ENCODE results near the gene EEF1A1.

The EEF1A1 gene

DNA sequence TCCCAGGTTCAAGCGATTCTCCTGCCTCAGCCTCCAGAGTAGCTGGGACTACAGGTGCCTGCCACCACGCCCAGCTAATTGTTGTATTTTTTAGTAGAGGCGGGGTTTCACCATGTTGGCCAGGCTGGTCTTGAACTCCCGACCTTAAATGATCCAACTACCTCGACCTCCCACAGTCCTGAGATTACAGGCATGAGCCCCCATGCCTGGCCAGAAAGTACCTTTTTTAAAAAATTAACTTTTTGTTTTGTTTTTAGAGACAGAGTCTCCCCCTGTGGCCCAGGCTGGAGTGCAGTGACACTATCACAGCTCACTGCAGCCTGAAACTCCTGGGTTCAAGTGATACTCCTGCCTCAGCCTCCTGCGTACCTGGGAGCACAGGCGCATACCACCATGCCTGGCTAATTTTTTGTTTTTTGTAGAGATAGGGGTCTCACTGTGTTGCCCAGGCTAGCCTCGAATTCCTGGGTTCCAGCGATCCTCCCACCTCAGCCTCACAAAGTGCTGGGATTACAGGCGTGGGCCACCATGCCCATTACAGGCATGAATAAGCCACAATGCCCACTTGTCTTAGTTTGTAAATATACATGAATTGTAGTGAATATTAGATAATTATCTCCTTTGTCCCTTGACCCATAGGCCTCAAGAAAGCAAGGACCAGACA is 17.4 kb upstream of the EEF1A1 start:
- no peak overlapping the region for H3K4me3 ChIP-seq (ENCODE audit: low read depth, low read length)
- H3K9me3 ChIP-seq (ENCODE audit: control insufficient read depth, insufficient read depth, low read depth, low read length), result no peaks in the 10 kb centered on the region
- TF ChIP-seq ZNF24 (tag by site-specific recombination; IDR thresholded peaks at IDR 0.05) (no peak), ZNF121 (tag by site-specific recombination; IDR thresholded peaks at IDR 0.05) (peak; percentile 75), KLF10 (tag by site-specific recombination; IDR thresholded peaks at IDR 0.05) (no peak), ZNF433 (tag by site-specific recombination; IDR thresholded peaks at IDR 0.05; ENCODE audit: low read depth) (no peak)
- ChIA-PET POLR2A (interaction anchor here (2.3 kb wide), 1 partner anchor 24 kb away, joined by 9 read pairs; no protein-coding TSS in a partner anchor), CTCF (no interaction called here)
- no peak overlapping the region for H3K27ac ChIP-seq (ENCODE audit: extremely low read depth, low read depth, low read length)
- H3K36me3 ChIP-seq (ENCODE audit: control insufficient read depth in 2 of 2, insufficient read depth in 1 of 2, low read length in 2 of 2), result no peaks in the 10 kb centered on the region
- no peaks in the 10 kb centered on the region for H3K4me1 ChIP-seq (ENCODE audit: control insufficient read depth, insufficient read depth, low read length)

DNA sequence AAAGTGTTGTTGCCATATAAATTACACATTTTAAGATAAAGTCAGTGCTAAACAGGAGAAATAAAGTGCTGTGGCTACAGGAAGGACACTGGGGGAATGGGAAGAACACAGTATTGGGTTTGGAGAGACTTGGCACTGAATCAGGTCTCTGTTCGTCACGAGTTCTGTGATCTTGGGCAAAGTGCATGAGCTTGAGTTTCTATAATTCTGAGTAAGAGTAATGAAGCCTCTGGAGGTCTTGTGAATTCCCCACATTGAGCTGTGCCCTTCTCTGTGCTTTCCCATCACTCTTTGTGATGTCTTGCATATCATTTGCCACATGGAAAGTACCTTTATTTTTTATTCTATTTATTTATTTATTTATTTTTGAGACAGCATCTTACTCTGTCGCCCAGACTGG is 16.8 kb upstream of the EEF1A1 start:
- TF ChIP-seq SP2 (tag by site-specific recombination; IDR thresholded peaks at IDR 0.05) (no peak), ZNF366 (tag by site-specific recombination; conservative IDR thresholded peaks at IDR 0.05) (no peak), KLF7 (tag by site-specific recombination; IDR thresholded peaks at IDR 0.05; ENCODE audit: borderline replicate concordance) (no peak), ZNF660 (tag by site-specific recombination; IDR thresholded peaks at IDR 0.05) (no peak), ZNF202 (tag by site-specific recombination; IDR thresholded peaks at IDR 0.05; ENCODE audit: borderline replicate concordance) (no peak), ZNF133 (tag by site-specific recombination; IDR thresholded peaks at IDR 0.05) (no peak), GLIS1 (tag by site-specific recombination; IDR thresholded peaks at IDR 0.05) (no peak), ZNF768 (tag by site-specific recombination; IDR thresholded peaks at IDR 0.05) (no peak)
- TF ChIP-seq, protein P1, sequence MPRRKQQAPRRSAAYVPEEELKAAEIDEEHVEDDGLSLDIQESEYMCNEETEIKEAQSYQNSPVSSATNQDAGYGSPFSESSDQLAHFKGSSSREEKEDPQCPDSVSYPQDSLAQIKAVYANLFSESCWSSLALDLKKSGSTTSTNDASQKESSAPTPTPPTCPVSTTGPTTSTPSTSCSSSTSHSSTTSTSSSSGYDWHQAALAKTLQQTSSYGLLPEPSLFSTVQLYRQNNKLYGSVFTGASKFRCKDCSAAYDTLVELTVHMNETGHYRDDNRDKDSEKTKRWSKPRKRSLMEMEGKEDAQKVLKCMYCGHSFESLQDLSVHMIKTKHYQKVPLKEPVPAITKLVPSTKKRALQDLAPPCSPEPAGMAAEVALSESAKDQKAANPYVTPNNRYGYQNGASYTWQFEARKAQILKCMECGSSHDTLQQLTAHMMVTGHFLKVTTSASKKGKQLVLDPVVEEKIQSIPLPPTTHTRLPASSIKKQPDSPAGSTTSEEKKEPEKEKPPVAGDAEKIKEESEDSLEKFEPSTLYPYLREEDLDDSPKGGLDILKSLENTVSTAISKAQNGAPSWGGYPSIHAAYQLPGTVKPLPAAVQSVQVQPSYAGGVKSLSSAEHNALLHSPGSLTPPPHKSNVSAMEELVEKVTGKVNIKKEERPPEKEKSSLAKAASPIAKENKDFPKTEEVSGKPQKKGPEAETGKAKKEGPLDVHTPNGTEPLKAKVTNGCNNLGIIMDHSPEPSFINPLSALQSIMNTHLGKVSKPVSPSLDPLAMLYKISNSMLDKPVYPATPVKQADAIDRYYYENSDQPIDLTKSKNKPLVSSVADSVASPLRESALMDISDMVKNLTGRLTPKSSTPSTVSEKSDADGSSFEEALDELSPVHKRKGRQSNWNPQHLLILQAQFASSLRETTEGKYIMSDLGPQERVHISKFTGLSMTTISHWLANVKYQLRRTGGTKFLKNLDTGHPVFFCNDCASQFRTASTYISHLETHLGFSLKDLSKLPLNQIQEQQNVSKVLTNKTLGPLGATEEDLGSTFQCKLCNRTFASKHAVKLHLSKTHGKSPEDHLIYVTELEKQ (tag by site-specific recombination; IDR thresholded peaks at IDR 0.05; ENCODE audit: borderline replicate concordance), result no peak
- Histone ChIP-seq H3K27ac (ENCODE audit: extremely low read depth, low read depth, low read length) (no peak overlapping the region), H3K36me3 (ENCODE audit: control insufficient read depth in 2 of 2, insufficient read depth in 1 of 2, low read length in 2 of 2) (no peaks in the 10 kb centered on the region), H3K4me3 (ENCODE audit: low read depth, low read length) (no peak overlapping the region), H3K4me1 (ENCODE audit: control insufficient read depth, insufficient read depth, low read length) (no peaks in the 10 kb centered on the region), H3K9me3 (ENCODE audit: control insufficient read depth, insufficient read depth, low read depth, low read length) (no peaks in the 10 kb centered on the region)
- POLR2A ChIA-PET, result interaction anchor here (1.0 to 2.3 kb wide), 2 partner anchors 16 to 24 kb away, joined by 5 to 9 read pairs; partner anchors contain the start of gene EEF1A1
- CTCF ChIA-PET, result no interaction called here

DNA sequence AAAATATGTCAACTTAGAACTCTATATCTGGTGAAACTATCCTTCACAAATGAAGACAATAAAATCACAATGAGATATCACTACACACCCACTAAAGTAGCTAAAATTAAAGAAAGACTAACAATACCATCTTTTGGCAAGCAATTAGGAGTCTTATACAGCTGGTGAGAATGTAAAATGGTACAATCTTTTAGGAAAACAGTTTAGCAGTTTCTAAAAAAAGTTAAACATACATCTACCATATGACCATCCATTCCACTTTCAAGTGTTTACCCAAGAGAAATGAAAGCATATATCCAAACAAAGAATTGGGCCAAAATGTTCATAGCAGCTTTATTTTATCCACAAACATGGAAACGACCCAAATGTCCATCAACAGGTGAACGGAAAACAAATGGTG is 13.8 kb upstream of the EEF1A1 start:
- no peaks in the 10 kb centered on the region for H3K36me3 ChIP-seq (ENCODE audit: control insufficient read depth in 2 of 2, insufficient read depth in 1 of 2, low read length in 2 of 2)
- TF ChIP-seq ZNF560 (tag by site-specific recombination; IDR thresholded peaks at IDR 0.05; ENCODE audit: borderline replicate concordance) (no peak), ZNF133 (tag by site-specific recombination; IDR thresholded peaks at IDR 0.05) (no peak), OVOL3 (tag by site-specific recombination; IDR thresholded peaks at IDR 0.05) (no peak), ZNF394 (tag by site-specific recombination; IDR thresholded peaks at IDR 0.05; ENCODE audit: borderline replicate concordance) (no peak), SCRT2 (tag by site-specific recombination; IDR thresholded peaks at IDR 0.05) (peak; percentile 67), ZNF654 (tag by site-specific recombination; IDR thresholded peaks at IDR 0.05; ENCODE audit: low read depth) (no peak)
- TF ChIP-seq, protein P2, sequence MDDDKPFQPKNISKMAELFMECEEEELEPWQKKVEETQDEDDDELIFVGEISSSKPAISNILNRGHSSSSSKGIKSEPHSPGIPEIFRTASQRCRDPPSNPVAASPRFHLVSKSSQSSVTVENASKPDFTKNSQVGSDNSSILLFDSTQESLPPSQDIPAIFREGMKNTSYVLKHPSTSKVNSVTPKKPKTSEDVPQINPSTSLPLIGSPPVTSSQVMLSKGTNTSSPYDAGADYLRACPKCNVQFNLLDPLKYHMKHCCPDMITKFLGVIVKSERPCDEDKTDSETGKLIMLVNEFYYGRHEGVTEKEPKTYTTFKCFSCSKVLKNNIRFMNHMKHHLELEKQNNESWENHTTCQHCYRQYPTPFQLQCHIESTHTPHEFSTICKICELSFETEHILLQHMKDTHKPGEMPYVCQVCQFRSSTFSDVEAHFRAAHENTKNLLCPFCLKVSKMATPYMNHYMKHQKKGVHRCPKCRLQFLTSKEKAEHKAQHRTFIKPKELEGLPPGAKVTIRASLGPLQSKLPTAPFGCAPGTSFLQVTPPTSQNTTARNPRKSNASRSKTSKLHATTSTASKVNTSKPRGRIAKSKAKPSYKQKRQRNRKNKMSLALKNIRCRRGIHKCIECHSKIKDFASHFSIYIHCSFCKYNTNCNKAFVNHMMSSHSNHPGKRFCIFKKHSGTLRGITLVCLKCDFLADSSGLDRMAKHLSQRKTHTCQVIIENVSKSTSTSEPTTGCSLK (tag by site-specific recombination; IDR thresholded peaks at IDR 0.05), result no peak
- POLR2A ChIA-PET, result no interaction called here
- no peaks in the 10 kb centered on the region for H3K4me1 ChIP-seq (ENCODE audit: control insufficient read depth, insufficient read depth, low read length)
- CTCF ChIA-PET, result no interaction called here
- no peaks in the 10 kb centered on the region for H3K9me3 ChIP-seq (ENCODE audit: control insufficient read depth, insufficient read depth, low read depth, low read length)
- no peak overlapping the region for H3K27ac ChIP-seq (ENCODE audit: extremely low read depth, low read depth, low read length)
- H3K4me3 ChIP-seq (ENCODE audit: low read depth, low read length), result no peak overlapping the region

Measured in HEK293 (cell line).